Hindlimb muscle (tissue), 1 donor: Measurements from ENCODE around the gene NCOA4. TPM values are rescaled to one million over a fixed set of nuclear protein-coding genes. Genes with fewer than 3 reads are reported as not detected.
A peak's percentile ranks its signal among the peaks of the same experiment; 100 is the strongest.
"Not testable (repeated sequence)": the region's sequence is repeated elsewhere in the genome, so short reads cannot be mapped to it uniquely, and the experiment has no call there.

Experiments
- DNase-seq: peaks from one replicate; pipeline ENCODE4 v3.0.0-alpha.2; 2013
- polyA plus RNA-seq: library from polyadenylated mRNA; unstranded; fragments of 120-200 nt; gene quantifications from one replicate; pipeline ENCODE4 v1.2.1, GENCODE V29; 2013; ENCODE audit not compliant: insufficient read length

Gene NCOA4
- 104 TPM for polyA plus RNA-seq

- peak; percentile 98 for DNase-seq
These were observed at the start of gene NCOA4 for GRCh38 chr10:46030091-46030937. TSS of gene NCOA4 (minus strand) at chr10:46030623. CDS start at chr10:46016680, 13,943 bp downstream.

DNA sequence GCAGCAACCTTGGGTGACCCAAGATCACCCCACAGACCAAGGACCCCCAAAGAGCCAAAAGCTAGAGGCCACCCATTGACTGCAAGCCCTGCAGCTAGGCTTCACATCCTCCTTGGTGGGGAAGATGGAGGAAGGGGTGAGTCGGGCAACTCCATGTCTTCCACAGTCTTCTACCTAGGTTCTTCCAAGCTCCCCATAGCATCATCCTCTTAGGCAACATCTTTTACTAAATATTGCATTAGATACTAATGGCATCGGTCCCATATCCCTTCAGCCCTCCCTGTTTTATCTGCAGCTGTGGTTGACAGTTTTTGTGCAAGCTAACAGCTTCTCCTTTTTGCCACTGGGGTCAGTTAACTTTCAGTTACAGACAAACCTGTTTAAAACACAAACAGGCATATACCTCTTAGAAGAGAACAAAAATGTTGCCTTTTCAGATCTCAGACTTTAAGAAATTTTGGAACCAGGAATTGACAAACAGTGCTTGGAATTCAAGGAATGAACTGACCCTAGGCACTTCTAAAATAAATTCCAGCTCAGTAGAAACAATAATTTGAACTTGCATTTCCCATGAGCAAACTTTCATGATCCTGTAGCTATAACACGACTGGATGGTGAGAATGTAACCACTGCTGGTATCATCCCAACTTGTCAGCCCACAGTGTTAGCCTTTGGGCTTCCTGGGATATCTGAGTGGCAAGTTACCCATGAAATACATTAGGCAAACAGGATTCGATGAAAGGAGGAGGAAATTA lies 49.6 kb upstream of the NCOA4 start:
- no peak for DNase-seq

- no peak for DNase-seq
These were observed 47.4 kb upstream of the NCOA4 start for GRCh38 chr10:46077731-46078413.

DNA sequence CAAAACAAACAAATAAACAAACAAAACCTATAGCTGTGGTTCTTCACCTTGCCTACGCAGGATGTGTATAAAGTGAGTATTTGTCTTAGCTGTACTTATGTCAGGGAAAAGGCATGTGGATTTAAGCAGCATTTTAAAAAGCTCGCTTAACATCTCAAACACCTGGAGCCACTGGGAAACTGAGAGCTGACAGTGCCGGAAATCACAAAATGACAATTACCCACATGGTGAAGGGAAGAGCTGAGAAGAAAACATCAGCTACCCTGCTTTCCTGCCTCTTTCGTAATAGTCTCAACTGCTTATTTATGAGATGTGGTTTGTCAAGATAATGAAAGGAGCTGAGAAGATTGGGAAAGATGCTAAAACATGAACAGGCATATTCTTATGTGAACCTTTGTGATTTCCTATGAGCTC lies 46.7 kb upstream of the NCOA4 start:
- no peak for DNase-seq

DNA sequence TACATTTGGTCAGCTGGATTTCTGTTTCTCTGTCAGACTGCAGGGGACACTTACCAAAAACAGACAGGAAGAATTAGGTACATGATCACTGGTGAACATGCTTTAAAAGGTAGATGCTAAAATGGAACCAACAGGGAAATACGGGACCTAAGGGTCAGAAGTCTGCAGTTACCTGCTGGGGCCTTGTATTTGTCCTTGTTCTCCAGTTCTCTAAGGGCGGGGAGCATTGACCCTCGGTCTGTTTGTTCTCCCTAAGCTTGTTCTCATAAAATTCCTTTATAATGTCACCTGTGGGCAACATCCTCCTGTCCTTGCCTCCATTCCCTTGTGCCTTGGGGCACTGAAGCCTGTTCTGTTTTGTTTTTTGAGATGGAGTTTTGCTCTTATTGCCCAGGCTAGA lies 45.4 kb upstream of the NCOA4 start:
- no peak for DNase-seq

DNA sequence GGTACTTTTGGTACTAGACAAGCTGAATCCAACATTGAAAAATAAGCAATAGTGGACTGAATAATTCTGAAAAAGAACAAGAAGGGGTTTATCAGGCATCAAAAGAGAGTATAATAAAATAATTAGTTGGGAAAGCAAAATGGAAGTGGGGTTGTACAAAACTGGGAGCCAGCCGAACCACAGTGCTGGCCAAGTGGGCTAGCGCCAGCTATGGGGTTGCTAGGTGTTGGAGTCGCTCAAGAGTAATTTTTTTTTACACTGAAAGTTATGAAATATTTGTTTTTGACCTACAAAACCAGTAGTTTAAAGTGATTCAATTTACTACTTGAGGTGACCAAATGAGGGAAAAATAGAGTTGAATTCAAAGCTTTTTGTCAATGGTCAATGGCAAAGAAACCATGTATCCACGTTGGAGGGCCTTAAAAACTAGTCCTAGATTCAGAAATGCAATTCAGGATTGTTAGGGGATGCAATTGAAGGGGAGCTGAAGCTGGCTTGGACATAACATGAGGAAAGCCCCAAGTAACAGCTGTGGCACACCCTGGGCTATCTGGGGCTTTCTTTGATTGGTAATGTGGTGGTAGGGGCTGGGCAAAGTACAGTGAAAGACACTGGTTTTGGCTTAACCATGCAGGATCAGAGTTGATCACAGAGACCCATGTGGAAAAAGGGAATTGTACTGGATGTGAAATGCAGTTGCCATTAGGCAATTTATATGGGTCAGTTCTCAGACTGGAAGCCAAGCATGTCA lies 43.9 kb upstream of the NCOA4 start:
- no peak for DNase-seq

DNA sequence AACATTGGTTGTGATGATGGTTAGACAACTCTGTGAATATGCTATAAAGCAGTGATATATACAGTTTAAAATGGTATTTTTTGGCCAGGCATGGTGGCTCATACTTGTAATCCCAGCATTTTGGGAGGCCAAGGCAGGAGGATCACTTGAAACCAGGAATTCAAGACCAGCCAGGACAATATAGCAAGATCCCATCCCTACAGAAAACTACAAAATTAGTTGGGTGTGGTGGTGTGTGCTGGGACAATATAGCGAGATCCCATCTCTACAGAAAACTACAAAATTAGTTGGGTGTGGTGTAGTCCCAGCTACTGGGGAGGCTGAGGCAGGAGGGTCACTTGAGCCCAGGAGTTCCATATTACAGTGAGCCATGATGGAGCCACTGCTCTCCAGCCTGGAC lies 43.1 kb upstream of the NCOA4 start:
- no peak for DNase-seq

DNA sequence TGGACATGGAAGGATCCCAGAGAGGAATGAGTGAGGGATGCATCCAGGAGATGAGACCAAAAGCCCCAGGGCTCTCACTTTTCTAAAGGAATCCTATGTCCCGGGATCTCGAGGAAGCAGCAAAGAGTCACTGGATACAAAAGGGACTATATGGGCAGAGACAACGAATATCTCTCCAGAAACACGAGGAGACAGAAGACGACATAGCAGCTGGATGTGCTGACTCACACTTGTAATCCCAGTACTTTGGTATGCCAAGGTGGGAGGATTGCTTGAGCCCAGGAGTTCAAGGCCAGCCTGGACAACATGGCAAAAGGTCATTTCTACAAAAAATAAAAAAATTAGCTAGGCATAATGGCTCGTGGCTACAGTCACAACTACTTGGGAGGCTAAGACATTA lies 40.3 kb upstream of the NCOA4 start:
- DNase-seq: no peak

DNA sequence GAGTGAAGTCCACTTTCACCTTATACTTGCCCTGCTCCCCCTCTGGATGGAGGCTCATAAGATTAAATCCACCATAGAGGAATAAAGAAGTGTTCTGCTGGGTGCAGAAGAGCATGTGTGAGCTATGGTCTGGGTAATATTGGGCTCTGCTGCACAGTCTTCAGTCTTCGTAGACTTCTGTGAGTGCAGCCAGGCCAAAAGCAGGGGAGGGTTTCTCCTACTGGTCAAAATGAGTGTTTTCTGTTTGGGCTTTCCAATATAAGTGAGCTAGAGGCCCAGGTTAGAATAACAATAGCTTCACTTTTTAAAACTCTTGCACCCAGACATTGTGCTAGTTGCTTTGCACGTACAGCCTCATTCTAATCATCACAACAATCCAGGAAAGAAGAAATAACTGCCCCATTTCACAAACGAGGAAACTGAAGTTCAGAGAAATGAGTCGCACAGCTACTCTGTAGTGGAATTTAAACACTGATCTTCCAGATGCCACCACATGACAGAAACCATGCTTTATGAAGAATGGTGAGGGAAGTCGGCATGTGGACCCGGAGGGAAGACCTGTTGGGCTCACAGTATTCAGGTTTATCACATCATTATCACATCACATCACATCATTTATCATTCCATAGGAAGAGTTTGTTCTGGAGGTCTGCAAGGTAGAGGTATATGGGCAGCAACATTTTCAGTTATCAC lies 39.5 kb upstream of the NCOA4 start:
- no peak for DNase-seq

GRCh38 chr10:46068905-46069304 lies 38.5 kb upstream of the NCOA4 start:
- no peak for DNase-seq

- DNase-seq: no peak
These were observed 37.7 kb upstream of the NCOA4 start for GRCh38 chr10:46068117-46068516.

DNA sequence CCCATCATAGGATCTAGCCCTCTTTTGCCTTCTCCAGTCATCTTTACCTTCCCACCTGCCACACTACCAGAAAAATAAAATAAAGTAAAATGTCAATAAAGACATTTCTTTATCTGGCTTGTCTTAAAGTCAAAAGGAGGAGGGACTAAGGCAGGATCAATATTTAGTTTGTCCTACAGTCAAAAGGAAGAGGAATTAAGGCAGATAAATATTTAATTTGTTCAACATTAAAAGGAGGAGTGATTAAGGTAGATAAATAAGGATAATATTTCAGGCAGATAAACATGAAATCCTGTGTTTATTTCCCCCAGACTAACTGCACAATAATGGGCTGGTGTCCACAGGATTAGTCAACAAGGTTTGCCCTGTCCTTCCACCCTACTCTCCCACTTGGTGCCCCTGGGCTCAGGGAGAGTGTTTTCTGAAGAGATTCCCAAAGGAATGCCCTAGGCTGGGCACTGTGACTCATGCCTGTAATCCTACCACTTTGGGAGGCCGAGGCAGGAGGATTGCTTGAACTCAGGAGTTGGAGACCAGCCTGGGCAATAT lies 33.9 kb upstream of the NCOA4 start:
- no peak for DNase-seq

GRCh38 chr10:46062723-46063428 lies 32.5 kb upstream of the NCOA4 start:
- no peak for DNase-seq

- no peak for DNase-seq
These were observed 30.3 kb upstream of the NCOA4 start for GRCh38 chr10:46060706-46061105.

DNA sequence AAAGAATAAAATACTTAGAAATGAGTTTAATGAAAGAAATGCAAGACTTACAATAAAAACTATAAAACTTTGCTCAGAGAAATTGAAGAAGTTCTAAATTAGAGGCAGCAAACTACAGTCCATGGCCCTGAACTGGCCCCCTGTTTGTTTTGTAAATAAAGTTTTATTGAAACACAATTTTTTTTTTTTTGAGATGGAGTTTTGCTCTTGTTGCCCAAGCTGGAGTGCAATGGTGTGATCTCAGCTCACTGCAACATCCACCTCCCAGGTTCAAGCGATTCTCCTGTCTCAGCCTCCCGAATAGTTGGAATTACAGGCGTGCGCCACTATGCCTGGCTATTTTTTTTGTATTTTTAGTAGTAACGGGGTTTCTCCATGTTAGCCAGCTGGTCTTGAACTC lies 27.5 kb upstream of the NCOA4 start:
- DNase-seq: not testable (repeated sequence)

GRCh38 chr10:46057038-46057437 lies 26.6 kb upstream of the NCOA4 start:
- no peak for DNase-seq

DNA sequence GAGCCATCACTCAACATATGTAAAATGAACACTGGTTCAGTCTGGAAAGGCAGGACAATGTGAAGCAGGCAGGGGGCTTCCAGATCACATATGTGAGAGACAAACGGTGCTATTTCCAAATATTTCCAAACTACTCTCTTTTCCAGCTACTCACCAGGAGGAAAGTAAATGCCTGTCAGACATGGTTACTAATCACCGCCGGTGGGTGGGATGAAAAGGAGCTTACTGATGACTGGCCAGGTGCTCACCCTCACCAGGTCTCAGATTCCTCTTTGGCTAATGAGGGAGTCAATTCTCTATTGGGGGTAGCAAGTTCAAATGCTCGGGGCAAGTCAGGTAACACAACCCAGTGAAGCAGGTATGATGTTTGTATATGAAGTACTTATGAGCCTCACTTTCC lies 25.3 kb upstream of the NCOA4 start:
- no peak for DNase-seq

DNA sequence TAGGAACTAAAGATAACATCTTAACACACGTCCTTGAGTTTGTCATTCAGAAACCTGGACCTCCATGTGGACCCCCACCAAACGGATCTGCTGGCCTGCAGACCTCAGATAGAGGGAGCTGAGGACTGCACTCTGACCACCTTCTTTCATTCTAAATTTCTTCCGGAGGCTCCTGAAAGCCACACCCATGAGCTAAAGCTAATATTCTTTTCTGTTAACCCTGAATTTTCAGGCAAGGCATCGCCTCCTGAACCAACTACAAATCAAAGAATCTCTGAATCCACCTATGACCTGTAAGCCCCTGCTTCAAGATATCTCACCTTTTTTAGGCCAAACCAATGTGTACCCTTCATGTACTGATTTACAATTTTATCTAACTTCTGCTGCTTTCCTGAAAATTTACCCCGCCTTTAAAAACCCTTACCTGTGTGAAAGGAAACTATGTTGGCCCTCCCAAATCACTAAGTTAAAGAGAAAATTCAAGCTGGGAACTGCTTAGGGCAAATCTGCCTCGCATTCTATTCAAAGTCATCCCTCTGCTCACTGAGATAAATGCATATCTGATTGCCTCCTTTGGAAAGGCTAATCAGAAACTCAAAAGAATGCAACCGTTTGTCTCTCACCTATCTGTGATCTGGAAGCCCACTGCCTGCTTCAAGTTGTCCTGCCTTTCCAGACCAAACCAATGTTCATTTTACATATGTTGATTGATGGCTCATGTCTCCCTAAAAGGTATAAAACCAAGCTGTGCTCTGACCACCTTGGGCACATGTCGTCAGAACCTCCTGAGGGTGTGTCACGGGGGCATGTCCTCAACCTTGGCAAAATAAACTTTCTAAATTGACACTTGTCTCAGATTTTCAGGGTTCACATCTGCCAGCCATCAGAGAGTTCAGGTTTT lies 23.4 kb upstream of the NCOA4 start:
- DNase-seq: no peak

DNA sequence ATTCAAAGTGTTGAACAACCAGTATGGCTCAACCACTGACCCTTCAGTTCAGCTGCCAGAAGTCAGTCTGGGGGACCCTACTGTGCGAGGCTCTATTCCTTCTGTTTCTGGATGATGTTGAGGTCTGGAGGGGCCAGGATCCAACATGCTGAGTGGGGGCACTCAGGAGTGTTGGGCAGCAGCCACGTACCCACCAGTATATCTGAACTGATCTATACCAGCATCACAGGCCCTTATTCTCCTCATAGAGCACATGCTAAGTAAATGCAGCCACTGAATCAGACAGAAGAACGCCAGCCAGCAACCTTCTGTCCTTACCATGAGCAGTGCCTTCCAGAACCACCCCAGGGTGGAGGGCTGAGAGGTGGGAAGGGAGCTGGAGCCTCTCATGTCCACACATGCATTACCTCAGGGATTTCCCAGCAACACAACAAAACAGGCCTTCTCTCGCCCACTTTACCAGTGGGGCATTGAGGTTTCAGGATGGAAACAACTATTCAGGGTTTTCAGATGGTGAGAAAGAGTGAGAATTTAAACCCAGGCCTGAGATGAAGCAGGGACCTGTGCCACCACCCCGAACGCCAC lies 22.5 kb upstream of the NCOA4 start:
- DNase-seq: no peak
